ENCODE results near the gene RAB44.

The RAB44 gene

DNA sequence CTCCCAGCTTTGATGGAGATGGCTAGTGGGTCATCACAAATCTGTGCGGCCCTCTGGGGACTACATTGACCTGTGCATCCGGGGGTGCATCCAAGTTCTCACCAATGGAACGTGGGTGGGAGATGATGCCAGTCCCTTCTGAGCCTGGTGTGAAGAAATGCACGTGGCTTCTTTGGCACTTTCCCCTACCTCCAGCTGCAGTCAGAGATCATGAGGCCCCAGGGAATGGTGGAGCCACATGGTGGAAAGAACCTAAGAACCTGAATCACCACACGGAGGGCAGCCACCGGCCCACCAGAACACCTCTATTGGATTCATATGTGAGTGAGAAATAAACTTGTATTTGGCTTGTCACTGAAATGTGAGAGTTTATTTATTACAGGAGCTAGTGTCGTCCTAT, 29.0 kb upstream of the RAB44 start:
- peak; percentile 51 for DNase-seq

DNA sequence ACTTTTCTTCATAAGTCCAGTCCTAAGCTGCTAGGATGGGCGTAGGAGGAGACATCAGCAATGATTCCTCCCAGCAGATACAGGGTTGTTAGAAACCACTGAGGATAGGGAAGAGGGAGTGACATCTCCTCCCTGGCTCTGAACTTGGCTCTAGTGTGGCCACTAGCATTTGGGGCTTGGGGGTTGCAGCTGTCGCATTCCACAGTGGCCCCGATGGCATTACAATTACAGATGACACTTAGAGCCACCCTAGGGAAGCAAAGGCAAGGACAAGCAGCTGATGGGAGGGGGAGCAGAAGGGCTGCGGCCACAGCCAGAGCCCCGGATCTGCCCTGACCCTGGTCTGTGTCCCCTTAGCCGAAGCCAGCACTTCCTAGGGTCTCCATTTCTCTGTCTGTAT, 28.6 kb upstream of the RAB44 start:
- DNase-seq, result no peak

DNA sequence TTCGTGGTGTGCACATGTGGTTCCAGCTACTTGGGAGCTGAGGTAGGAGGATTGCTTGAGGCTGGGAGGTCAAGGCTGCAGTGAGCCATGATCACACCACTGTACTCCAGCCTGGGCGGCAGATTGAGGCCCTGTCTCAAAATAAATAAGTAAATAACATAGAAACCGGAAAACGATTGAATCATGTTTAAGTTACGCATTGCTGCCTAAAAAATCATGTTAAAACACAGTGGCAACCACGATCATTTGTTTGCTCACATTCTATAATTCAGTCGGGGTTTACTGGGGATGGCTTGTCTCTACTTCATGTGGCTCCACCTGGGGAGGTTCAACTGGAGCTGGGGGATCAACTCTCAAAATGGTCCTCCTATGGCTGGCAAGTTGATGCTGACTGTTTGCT, 27.4 kb upstream of the RAB44 start:
- DNase-seq, result no peak

DNA sequence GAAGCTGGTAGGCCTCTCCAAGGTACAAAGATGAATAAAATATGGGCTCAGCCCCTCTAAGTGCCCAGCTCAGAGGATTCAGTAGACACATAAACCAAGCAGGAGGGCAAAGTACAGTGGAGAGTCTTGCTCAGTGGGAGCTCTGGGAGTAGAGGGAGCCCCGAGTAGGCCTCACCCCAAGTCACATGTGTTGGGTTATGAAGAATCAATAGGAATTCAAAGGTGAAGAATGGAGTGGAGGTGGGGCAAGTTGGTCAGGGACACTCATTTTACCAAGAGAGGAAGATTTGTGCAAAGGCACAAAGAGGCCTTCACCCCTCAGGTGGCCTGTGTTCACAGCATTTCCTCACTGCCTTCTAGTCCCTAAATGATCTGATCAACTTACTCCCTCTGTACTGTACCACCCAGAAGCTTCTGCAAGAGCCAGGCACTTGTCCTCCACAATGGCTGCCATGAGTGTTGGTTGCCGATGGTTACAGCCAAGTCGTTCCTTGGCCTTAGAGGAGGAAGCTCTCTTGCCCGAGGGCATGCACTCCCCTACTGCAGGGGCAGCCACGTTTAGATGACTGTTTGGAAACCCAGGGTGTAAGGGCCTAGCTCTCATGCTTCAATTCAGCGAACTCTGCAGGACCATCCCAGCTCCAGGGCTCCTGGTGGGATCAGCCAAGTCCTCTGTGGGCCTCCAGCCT, 25.8 kb upstream of the RAB44 start:
- no peak for DNase-seq

DNA sequence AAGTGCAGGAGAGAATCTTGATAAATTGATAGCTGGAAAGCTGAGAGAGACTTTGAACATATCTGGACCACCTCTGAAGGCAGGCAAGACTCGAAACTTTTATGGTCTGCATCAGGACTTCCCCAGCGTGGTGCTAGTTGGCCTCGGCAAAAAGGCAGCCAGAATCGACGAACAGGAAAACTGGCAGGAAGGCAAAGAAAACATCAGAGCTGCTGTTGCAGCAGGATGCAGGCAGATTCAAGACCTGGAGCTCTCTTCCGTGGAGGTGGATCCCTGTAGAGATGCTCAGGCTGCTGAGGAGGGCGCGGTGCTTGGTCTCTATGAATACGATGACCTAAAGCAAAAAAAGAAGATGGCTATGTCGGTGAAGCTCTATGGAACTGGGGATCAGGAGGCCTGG, 23.7 kb upstream of the RAB44 start:
- no peak for DNase-seq

DNA sequence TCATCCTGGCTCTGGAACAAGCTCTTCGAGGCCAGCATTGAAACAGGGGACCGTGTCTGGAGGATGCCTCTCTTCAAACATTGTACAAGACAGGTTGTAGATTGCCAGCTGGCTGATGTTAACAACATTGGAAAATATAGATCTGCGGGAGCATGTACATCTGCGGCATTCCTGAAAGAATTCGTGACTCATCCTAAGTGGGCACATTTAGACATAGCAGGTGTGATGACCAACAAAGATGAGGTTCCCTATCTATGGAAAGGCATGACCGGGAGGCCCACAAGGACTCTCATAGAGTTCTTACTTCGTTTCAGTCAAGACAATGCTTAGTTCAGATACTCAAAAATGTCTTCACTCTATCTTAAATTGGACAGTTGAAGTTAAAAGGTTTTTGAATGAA, 22.7 kb upstream of the RAB44 start:
- no peak for DNase-seq

DNA sequence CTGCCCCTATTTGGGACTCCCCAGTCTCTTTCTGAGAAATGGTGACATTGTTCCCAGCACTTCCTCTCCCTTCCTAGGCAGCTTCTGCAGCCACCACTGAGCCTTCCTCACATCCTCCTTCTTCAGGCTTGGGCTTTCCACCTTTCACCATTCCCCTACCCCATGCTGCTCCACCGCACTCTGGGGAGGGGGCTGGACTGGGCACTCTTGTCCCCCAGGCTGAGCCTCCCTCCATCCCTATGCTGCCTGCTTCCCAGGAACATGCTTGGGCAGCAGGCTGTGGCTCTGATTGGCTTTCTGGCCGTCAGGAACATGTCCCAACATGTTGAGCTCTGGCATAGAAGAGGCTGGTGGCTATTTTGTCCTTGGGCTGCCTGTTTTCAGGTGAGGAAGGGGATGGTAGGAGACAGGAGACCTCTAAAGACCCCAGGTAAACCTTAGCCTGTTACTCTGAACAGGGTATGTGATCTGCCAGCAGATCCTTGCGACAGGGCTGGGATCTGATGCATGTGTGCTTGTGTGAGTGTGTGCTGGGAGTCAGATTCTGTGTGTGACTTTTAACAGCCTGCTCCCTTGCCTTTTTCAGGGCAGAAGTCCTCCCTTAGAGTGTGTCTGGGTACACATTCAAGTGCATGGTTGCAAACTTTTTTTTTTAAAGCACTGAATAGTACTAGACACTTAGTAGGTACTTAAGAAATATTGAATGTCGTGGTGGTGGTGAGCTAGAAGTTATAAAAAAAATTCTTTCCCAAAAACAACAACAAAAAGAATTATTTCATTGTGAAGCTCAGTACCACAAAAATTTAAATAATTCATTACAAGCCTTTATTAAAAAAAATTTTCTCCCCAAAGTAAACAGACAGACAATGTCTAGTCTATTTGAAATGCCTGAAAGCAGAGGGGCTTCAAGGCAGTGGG, 21.2 kb upstream of the RAB44 start:
- no peak for DNase-seq

DNA sequence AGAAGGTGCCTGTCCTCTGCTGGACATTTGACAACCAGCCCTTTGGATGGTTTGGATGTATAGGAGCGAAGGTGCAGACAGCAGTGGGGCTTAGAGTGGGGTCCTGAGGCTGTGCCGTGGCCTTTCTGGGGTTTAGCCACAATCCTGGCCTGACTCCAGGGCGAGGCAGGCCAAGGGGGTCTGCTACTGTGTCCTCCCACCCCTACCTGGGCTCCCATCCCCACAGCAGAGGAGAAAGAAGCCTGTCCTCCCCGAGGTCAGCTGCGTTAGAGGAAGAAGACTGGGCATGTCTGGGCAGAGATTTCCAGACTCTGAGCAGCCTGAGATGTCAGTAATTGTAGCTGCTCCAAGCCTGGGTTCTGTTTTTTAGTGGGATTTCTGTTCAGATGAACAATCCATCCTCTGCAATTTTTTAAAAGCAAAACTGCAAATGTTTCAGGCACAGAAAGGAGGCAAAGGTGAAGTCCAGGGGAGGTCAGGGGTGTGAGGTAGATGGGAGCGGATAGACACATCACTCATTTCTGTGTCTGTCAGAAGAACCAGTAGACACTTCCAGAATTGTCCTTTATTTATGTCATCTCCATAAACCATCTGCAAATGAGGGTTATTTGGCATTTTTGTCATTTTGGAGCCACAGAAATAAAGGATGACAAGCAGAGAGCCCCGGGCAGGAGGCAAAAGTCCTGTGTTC, 20.4 kb upstream of the RAB44 start:
- no peak for DNase-seq

DNA sequence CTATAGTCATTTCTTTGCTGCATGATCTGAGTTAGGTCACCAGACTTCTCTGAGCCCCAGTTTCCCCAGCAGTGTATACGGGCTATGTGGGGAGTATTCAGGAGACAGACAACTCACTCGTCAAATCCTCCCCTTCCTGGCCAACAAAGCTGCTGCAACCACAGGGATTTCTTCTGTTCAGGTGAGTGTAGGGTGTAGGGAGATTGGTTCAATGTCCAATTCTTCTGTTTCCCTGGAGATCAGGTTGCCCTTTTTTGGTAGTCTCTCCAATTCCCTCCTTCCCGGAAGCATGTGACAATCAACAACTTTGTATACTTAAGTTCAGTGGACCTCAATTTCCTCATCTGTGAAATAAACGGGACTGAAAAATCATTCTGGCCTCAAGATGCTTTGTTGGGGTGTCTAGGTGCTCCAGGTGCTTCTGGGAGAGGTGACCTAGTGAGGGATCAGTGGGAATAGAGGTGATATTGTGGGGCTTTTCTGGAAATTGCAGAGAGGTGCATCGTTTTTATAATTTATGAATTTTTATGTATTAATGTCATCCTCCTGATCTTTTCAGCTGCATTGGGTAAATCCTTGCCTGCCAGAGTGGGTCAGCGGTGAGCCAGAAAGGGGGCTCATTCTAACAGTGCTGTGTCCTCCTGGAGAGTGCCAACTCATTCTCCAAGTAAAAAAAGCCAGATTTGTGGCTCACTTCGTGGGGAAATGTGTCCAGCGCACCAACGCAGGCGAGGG, 19.7 kb upstream of the RAB44 start:
- no peak for DNase-seq

DNA sequence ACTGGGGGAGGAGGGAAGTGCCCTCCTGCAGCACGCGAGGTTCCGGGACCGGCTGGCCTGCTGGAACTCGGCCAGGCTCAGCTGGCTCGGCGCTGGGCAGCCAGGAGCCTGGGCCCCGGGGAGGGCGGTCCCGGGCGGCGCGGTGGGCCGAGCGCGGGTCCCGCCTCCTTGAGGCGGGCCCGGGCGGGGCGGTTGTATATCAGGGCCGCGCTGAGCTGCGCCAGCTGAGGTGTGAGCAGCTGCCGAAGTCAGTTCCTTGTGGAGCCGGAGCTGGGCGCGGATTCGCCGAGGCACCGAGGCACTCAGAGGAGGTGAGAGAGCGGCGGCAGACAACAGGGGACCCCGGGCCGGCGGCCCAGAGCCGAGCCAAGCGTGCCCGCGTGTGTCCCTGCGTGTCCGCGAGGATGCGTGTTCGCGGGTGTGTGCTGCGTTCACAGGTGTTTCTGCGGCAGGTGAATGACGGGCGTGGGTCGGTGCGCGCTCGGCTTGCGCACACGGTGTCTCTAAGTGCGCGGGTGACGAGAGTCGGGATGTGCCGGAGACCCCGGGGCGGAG, 19.1 kb upstream of the RAB44 start, which contains the start of gene CDKN1A:
TSS of gene CDKN1A (plus strand) at position 227 of the 555 bp plus-strand sequence. CDS start 5,388 bp downstream, outside the sequence.
- DNase-seq, result peak; percentile 80

DNA sequence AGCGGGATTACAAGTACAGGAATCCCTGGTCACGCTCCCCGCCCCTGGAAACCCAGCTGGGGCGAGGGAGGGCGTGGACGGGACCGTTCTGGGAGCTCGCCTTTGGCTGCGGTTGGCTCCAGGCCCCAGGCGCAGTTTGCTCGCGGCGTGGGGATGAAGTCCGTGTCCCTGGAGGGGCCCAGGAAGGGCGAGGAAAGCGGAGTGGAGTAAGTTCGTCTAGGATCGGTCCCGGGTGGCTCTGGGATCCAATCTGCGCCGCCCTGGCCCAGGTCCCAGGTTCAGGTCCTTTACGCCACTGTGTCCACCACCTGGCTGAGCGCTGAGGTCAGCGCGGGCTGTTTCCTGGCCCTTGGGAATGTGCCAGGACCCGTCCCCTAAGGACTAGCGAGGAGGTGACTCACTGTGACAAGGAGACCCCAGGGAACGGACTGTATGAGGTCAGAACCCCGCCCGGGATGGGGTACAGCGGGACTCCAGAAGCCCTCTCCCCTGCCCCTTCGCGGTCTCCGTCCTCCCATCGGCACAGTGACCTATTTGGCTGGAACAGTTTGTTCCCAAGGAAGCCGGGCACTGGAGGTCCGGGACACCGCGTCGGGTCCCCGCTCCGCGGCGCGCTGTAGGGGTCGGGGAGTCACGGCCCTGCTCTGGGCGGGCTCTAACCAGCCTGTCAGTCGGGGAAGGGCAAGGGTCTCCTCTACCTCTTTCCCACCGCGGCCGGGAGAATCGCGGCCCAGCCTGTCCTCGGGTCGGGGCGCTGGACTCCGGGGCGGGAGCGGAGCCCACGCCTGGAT, 18.4 kb upstream of the RAB44 start:
- no peak for DNase-seq

DNA sequence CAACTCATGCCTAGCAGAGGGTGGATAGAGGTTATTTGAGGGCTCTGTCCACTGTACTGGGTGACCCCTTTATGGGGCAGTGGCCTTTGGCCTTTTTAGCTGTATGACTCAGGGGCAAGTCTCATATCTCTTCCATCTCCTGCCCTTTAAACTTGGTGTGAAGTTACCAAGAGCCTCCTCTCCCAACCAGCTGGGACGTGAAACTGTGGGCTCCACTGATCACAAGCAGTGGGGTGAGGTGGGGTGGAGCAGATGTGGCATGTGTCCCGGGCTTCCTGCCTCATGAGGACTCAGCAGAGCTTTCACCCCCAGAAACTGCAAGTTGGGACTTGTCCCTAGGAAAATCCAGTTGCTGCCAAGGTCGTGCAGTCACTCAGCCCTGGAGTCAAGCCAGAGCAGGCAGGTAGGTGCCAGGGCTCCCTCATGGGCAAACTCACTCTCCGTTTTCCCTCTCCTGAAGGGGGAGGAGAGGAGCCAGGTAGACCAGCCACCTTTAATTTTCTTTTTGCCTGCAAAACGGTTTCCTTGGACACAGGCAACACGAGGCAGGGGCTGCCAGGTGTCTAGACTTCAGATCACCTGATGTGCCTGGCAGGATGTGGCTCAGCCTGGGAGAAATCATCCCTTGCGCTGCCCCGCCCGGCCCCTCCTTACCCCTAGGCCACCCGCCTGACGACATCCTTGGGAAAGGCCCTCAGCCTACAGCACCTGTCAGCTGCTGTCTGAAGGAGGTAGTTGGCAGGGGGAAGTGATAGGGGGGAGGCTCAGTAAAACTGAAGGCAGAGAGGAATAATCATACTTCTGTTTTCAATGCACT, 15.1 kb upstream of the RAB44 start:
- peak; percentile 53 for DNase-seq

DNA sequence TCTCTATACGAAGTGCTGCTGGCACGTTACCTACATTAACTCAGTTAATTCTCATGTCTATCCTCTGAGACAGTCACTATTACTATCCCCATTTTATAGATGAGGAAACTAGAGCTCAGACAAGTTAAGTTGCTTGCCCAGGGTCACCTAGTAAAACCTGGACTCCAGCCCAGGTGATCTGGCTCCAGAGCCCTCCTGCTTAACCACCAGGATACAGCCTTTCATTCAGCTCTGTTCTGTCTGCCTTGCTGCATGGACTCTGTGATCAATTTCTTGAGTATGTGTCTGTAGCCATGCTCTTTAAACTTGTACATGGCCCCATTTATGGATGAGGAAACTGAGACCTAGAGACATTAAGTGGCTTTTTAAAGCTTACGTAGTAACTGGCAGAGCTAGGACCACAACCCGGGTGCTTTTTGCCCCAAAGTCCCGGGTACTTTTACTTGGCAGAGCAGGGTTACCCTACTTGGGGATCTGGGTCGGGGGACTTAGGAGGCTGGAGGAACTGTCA, 14.4 kb upstream of the RAB44 start:
- no peak for DNase-seq

DNA sequence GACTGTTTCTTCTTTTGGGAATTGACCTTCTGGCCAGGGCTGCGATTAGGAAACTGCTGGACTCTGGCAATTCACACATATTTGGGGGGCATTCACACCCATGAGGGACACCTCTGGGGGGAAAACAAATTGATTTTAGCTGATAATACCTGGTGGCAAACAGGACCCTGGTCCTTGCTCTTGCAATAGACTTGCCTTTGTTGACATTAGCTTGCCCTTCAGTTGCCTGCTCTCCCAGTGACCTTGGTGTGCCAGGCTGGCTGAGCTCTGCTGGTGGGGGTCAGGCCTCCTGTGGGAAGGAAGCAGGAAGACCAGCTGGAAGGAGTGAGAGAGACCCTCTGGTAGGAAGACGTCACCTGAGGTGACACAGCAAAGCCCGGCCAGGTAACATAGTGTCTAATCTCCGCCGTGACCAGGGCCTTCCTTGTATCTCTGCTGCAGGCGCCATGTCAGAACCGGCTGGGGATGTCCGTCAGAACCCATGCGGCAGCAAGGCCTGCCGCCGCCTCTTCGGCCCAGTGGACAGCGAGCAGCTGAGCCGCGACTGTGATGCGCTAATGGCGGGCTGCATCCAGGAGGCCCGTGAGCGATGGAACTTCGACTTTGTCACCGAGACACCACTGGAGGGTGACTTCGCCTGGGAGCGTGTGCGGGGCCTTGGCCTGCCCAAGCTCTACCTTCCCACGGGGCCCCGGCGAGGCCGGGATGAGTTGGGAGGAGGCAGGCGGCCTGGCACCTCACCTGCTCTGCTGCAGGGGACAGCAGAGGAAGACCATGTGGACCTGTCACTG, 13.8 kb upstream of the RAB44 start:
- no peak for DNase-seq

DNA sequence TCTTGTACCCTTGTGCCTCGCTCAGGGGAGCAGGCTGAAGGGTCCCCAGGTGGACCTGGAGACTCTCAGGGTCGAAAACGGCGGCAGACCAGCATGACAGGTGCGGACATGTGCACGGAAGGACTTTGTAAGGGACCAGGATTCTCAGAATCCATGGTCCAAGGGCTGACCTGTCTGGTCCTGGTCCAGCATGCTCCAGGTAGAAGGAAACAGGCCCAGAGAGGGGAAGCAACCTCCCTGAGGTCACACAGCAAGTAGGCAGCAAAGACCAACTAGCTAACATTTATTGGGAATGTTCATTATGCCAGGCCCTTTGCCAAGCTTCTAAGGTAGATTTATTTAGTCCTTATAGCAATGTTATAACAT, 13.2 kb upstream of the RAB44 start:
- no peak for DNase-seq

DNA sequence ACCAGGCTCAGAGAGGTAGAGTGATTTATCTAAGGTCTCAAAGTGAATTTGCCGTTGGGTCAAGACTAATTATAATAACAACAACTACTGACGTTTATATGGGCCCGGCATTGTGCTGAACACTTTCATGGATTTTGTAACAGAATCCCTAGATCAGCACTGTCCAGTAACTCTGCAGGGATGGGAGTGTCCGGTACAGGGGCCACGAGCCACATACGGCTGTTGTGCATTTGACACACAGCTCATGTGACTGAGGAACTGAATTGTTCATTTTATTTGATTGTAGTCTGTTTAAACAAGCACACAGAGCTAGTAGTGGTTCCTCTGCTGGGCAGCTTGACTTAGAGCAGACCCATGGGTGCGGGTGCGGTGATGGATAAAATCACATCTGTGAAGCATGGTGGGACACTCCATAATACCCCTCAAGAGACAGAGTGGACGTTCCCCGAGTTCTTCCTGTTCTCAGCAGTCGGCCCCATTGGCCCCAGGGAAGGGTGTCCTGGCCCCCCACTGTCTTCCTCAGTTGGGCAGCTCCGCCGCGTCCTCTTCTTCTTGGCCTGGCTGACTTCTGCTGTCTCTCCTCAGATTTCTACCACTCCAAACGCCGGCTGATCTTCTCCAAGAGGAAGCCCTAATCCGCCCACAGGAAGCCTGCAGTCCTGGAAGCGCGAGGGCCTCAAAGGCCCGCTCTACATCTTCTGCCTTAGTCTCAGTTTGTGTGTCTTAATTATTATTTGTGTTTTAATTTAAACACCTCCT, 12.3 kb upstream of the RAB44 start:
- DNase-seq, result no peak

DNA sequence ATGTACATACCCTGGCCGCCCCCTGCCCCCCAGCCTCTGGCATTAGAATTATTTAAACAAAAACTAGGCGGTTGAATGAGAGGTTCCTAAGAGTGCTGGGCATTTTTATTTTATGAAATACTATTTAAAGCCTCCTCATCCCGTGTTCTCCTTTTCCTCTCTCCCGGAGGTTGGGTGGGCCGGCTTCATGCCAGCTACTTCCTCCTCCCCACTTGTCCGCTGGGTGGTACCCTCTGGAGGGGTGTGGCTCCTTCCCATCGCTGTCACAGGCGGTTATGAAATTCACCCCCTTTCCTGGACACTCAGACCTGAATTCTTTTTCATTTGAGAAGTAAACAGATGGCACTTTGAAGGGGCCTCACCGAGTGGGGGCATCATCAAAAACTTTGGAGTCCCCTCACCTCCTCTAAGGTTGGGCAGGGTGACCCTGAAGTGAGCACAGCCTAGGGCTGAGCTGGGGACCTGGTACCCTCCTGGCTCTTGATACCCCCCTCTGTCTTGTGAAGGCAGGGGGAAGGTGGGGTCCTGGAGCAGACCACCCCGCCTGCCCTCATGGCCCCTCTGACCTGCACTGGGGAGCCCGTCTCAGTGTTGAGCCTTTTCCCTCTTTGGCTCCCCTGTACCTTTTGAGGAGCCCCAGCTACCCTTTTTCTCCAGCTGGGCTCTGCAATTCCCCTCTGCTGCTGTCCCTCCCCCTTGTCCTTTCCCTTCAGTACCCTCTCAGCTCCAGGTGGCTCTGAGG, 11.5 kb upstream of the RAB44 start:
- DNase-seq, result no peak
